Body of pancreas (tissue), 4 donors: ENCODE results near the gene AUTS2. TPM values are rescaled to one million over a fixed set of nuclear protein-coding genes. Genes with fewer than 3 reads are reported as not detected.

Experiments used
- ATAC-seq: fragments of 150-250 bp; one replicate; pipeline ENCODE4 v1.9.1; 2016
- DNase-seq, 4 donors: peaks; one replicate each; pipeline ENCODE4 v3.0.0-alpha.2; 2019
- H3K27ac ChIP-seq, 4 donors: fragments of 200-600 bp; sonication (generic); 1 replicate in 3 of 4; 2 replicates in 1 of 4; pipeline versions ENCODE4 v1.5.1 to v1.6.1; 2016 to 2019; ENCODE audit warnings: mild to moderate bottlenecking in 1 of 4, mixed read lengths in 1 of 4, moderate library complexity in 1 of 4
- H3K27me3 ChIP-seq, 2 donors: fragments of 200-600 bp; sonication (generic); one replicate each; pipeline ENCODE4 v1.6.0; 2016; ENCODE audit warnings: mild to moderate bottlenecking in 1 of 2
- H3K36me3 ChIP-seq, 2 donors: fragments of 200-600 bp; sonication (generic); replicated peaks in 1 of 2; 2 replicates each; pipeline ENCODE4 v1.5.1; 2016; ENCODE audit warnings: low read depth in 2 of 2; ENCODE audit not compliant: insufficient read depth in 1 of 2
- H3K4me1 ChIP-seq: fragments of 200-600 bp; sonication (generic); one replicate; pipeline ENCODE4 v1.6.0; 2016
- H3K4me3 ChIP-seq, 2 donors: fragments of 200-600 bp; sonication (generic); 1 replicate in 1 of 2; 2 replicates in 1 of 2; pipeline ENCODE4 v1.5.1; 2016 to 2019
- H3K9me3 ChIP-seq, 3 donors: fragments of 200-600 bp; sonication (generic); 1 replicate in 2 of 3; 2 replicates in 1 of 3; pipeline ENCODE4 v1.5.1; 2016
- POLR2A ChIP-seq, 3 donors: fragments of 450-650 bp; IDR thresholded peaks; one replicate each; pipeline ENCODE4 v1.6.1; 2016; ENCODE audit warnings: antibody characterized with exemption in 3 of 3, mild to moderate bottlenecking in 2 of 3
- WGBS, 2 donors: methylation state at CpG; one replicate each; pipeline ENCODE4 v1.1.5; 2017; 5-methylcytosine and 5-hydroxymethylcytosine counted together
- intact Hi-C: fragments of 100-400 bp; cut with DNase I; formaldehyde crosslinking; loops from one replicate; pipeline ENCODE4 v1.15.1; 2023
- total RNA-seq, 2 donors: library from RNA; depleted of rRNA; stranded (reverse); fragments of >200 nt; gene quantifications; one replicate each; pipeline ENCODE4 v1.1.0, GENCODE V29; 2016
- TF ChIP-seq, protein P1 (sequence below), 7 experiments: fragments of 450-650 bp in 4 of 7; fragments of 200-600 bp in 3 of 7; sonication (generic) in 3 of 7; IDR thresholded peaks; one replicate each; pipeline ENCODE4 v1.5.1; 2016 to 2019; ENCODE audit warnings: antibody characterized with exemption in 7 of 7

Gene AUTS2
- total RNA-seq, 2 donors from 2014 or later: 11.7 to 18.5 TPM

DNA sequence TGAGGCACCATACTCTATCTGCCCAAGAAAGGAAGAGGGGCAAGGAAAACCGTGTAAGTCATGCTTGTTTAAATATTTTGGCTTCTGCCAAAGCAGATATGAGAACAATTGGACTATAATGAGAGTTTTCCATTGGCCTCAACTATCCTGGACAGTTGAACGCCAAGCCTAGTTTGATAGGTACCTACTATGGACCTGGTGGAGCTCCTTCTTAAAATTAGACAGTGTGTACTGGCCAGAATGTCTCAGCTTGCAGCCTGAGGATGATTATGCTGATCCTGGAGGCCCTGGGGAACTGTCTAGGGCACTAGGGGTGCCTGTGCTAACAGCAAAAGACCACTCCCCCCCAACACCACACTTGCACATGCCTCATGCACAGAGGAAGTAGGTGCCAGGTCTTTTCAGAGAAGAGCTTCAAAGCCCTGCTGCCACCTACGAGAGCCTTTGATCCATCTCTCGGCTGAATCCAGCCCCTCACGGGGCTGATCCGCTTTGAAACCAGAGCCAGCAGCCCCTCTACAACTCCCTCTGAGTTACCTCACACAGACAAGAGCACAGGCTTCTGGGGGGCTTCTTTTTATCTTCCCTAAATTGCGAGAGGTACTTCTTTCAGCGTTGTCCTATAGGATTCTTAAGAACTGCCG lies 1059.8 kb downstream of the AUTS2 start:
- Histone ChIP-seq H3K4me1 (no peaks in the 10 kb centered on the region), H3K4me3 (no peak overlapping the region), H3K27ac (no peak overlapping the region), H3K9me3 (no peaks in the 10 kb centered on the region), H3K27me3 (no peaks in the 10 kb centered on the region), H3K36me3 (no peaks in the 10 kb centered on the region)
- intact Hi-C loops: no loop called here
- DNase-seq (no peak), ATAC-seq (no peak)
- WGBS, 2 donors: 73 to 74% methylated on average over 9 of the region's 9 CpGs
- no peak for TF ChIP-seq POLR2A (IDR thresholded peaks at IDR 0.05)
- TF ChIP-seq, protein P1, sequence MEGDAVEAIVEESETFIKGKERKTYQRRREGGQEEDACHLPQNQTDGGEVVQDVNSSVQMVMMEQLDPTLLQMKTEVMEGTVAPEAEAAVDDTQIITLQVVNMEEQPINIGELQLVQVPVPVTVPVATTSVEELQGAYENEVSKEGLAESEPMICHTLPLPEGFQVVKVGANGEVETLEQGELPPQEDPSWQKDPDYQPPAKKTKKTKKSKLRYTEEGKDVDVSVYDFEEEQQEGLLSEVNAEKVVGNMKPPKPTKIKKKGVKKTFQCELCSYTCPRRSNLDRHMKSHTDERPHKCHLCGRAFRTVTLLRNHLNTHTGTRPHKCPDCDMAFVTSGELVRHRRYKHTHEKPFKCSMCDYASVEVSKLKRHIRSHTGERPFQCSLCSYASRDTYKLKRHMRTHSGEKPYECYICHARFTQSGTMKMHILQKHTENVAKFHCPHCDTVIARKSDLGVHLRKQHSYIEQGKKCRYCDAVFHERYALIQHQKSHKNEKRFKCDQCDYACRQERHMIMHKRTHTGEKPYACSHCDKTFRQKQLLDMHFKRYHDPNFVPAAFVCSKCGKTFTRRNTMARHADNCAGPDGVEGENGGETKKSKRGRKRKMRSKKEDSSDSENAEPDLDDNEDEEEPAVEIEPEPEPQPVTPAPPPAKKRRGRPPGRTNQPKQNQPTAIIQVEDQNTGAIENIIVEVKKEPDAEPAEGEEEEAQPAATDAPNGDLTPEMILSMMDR (IDR thresholded peaks at IDR 0.05): no peak

- DNase-seq (no peak), ATAC-seq (no peak)
- Histone ChIP-seq H3K4me3 (no peak overlapping the region), H3K27me3 (no peaks in the 10 kb centered on the region), H3K36me3 (no peaks in the 10 kb centered on the region), H3K9me3 (no peaks in the 10 kb centered on the region), H3K27ac (no peak overlapping the region), H3K4me1 (no peaks in the 10 kb centered on the region)
- TF ChIP-seq, protein P1 (IDR thresholded peaks at IDR 0.05): no peak
- TF ChIP-seq POLR2A (IDR thresholded peaks at IDR 0.05): no peak
- WGBS, 2 donors: 86 to 97% methylated on average over 6 to 8 of the region's 8 CpGs
- intact Hi-C loops: no loop called here
Measured at GRCh38 chr7:70659263-70659662, 1061.0 kb downstream of the AUTS2 start.

DNA sequence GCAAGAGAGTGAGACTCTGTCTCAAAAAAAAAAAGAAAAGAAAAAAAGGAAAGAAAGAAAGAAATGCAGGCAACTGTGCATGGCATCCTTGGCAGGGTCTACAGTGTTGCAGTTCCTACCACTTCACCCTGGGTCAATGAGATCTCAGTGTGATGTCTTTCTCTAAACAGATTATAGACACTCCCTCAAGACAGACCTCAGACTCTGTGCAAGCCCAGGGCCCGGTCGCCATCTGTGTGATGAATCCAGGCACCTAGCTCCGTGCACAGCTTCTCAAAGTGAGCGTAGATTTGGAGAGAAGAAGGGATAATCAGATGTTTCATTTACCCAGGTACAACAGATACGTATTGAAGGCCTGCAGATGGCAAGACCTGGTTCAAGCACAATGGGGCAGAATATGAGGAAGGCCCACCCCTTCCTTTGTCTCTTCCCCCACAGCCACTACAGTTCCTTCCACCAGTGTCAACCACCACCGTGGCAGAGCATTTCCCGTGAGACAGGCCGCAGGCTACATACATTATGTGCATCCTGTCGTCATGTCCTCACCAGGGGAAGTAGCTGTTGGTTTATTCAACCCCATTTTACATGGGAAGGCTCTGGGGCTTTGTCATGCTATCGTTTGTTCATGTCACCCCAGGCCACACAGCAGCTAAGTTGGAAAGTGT lies 1062.0 kb downstream of the AUTS2 start:
- intact Hi-C loops: no loop called here

GRCh38 chr7:70660819-70661191 lies 1062.5 kb downstream of the AUTS2 start:
- H3K4me1 ChIP-seq: no peaks in the 10 kb centered on the region
- H3K36me3 ChIP-seq: no peaks in the 10 kb centered on the region
- 81 to 86% methylated on average over 3 of the region's 3 CpGs for WGBS, 2 donors
- H3K4me3 ChIP-seq: no peak overlapping the region
- H3K27ac ChIP-seq: no peak overlapping the region
- DNase-seq: no peak
- TF ChIP-seq, protein P1 (IDR thresholded peaks at IDR 0.05): no peak
- TF ChIP-seq POLR2A (IDR thresholded peaks at IDR 0.05): no peak
- H3K27me3 ChIP-seq: no peaks in the 10 kb centered on the region
- no peak for ATAC-seq
- H3K9me3 ChIP-seq: no peaks in the 10 kb centered on the region
- intact Hi-C loops: no loop called here

More for the DNA sequence above, 1062.0 kb downstream of the AUTS2 start:
- no peaks in the 10 kb centered on the region for H3K27me3 ChIP-seq
- no peak overlapping the region for H3K27ac ChIP-seq
- H3K36me3 ChIP-seq: no peaks in the 10 kb centered on the region
- no peak overlapping the region for H3K4me3 ChIP-seq
- no peaks in the 10 kb centered on the region for H3K4me1 ChIP-seq
- no peak for ATAC-seq
- no peak for TF ChIP-seq POLR2A (IDR thresholded peaks at IDR 0.05)
- WGBS, 2 donors: 84 to 88% methylated on average over 10 of the region's 10 CpGs
- DNase-seq: peak in 1 of 4 donors; percentile 19
- H3K9me3 ChIP-seq: no peaks in the 10 kb centered on the region

- DNase-seq (no peak), ATAC-seq (no peak)
- Histone ChIP-seq H3K9me3 (no peaks in the 10 kb centered on the region), H3K4me1 (peaks cover 11% of the 10 kb centered on the region), H3K27ac (no peak overlapping the region), H3K27me3 (no peaks in the 10 kb centered on the region), H3K36me3 (no peaks in the 10 kb centered on the region), H3K4me3 (no peak overlapping the region)
- TF ChIP-seq, protein P1 (IDR thresholded peaks at IDR 0.05): no peak
- no peak for TF ChIP-seq POLR2A (IDR thresholded peaks at IDR 0.05)
- 51 to 52% methylated on average over 3 of the region's 3 CpGs for WGBS, 2 donors
- intact Hi-C loops: no loop called here
Measured at GRCh38 chr7:70663680-70664079, 1065.4 kb downstream of the AUTS2 start.
